Subcutaneous adipose tissue (tissue), 4 donors: ENCODE results near the gene RHOJ. TPM values are rescaled to one million over a fixed set of nuclear protein-coding genes. Genes with fewer than 3 reads are reported as not detected.

Experiments
- total RNA-seq, 4 donors: library from RNA; depleted of rRNA; stranded (reverse); fragments of >200 nt; gene quantifications; one replicate each; pipeline ENCODE4 v1.1.0, GENCODE V29; 2016
- TF ChIP-seq, protein P1 (sequence below): fragments of 450-650 bp; IDR thresholded peaks from one replicate; pipeline ENCODE4 v1.5.1; 2016; ENCODE audit warnings: low read depth, mild to moderate bottlenecking, control low read depth, antibody characterized with exemption, moderate library complexity

Gene RHOJ
- total RNA-seq, 4 donors from 2014 or later, result 5.3 to 23.2 (median 8.4) TPM

DNA sequence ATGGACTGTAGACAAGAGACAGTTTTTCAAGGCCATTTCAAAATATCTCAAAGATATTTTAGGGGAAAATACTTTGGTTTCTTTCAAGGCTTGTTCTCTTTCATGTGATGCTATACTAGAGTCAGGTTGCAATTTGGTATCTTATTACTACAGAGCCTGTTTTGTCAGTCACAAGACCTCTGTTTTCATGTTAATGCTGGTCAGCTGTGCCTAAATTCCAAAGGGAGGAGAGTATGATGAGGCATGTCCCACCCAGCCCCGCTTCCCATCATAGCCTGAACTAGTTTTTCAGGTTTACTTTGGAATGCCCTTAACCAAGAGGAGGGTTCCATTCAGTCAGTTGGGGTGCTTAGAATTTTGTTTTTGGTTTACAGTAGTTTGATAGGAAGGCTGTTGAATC is 61.9 kb downstream of the RHOJ start:
- TF ChIP-seq, protein P1, sequence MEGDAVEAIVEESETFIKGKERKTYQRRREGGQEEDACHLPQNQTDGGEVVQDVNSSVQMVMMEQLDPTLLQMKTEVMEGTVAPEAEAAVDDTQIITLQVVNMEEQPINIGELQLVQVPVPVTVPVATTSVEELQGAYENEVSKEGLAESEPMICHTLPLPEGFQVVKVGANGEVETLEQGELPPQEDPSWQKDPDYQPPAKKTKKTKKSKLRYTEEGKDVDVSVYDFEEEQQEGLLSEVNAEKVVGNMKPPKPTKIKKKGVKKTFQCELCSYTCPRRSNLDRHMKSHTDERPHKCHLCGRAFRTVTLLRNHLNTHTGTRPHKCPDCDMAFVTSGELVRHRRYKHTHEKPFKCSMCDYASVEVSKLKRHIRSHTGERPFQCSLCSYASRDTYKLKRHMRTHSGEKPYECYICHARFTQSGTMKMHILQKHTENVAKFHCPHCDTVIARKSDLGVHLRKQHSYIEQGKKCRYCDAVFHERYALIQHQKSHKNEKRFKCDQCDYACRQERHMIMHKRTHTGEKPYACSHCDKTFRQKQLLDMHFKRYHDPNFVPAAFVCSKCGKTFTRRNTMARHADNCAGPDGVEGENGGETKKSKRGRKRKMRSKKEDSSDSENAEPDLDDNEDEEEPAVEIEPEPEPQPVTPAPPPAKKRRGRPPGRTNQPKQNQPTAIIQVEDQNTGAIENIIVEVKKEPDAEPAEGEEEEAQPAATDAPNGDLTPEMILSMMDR, result no peak

DNA sequence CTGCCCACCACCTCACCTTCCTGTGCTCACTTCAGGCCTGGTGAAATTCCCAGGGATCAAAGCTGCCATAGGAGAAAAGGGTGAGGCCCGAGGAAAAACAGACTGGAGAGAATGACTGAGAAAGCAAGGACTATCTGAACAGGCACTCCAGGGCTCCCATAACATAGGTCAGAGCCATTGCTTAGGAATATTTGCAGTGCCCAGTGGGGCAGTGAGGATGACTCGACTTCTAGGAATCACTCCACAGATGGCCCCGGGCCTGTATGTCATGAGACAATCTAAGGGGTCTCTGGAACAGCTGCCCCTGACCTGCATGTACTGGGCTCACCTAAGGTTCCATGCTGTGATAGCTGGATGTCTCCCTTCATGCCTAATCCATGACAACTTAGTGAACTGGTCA is 62.9 kb downstream of the RHOJ start:
- TF ChIP-seq, protein P1, result no peak

DNA sequence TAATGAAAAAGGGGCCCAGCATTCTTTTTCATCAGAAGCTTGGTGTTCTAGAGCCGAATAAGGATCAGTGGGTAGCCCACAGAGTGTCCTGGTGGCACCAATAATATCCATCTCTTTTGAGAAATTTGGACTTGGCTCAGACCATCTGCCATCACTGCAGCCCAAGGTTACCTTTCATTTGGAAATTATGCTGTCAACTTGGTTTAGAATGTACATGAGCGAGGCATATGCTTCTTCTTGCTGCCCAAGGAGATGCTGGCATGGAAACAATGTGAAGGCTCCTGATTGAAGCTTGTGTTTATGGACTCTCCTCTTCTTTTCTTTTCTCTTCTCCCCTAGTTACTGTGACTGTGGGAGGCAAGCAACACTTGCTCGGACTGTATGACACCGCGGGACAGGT is 64.5 kb downstream of the RHOJ start:
- TF ChIP-seq, protein P1, result no peak

DNA sequence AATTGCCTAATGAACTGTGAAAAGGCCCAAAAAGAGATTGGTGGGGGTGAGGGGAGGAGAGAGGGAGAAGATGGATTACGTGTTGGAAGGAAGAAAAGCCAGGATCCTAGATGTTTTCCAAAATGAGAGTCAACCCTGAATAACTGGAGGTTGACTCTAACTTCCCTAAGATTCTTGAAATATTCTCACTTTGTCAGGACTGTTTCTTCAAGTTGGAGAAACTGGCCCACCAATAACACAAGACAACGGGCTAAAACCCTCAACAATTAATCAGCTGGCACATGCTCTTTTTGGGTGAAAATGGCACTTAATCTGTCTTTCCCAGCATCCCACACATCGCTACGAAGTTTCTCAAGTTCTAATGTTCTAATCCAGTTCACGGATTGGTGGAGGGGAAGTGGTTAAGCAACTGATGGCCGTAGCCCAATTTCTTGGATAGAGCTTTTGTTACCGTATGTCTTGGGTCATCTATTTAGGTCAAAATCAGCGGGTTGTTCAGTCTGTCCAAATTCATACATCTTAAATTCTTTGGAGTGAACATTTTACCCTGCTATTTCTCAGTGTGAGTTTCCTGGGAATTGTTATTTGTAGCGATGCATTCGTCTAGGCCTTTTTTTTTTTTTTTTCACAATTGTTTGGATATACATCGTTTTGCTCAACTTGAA is 65.5 kb downstream of the RHOJ start:
- TF ChIP-seq, protein P1, result no peak

DNA sequence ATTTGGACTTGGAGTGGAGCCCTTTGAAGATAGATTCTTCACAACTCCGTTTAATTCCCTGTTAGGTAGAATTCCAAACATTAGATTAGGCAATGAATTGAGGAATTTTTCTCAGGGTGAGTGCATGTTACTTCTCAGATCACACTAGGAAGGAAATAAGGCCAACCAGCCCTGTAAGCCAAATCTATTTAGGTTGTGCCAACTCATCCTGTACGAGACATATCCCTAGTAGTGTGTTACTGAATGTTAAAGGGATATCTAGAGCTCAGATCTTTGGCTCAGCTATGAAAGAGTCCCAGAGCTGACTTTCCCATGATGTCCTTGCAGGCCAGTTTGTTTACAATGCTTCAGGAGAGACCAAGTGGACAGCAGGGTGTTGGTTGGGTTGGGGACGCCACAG is 68.9 kb downstream of the RHOJ start:
- TF ChIP-seq, protein P1, result no peak

DNA sequence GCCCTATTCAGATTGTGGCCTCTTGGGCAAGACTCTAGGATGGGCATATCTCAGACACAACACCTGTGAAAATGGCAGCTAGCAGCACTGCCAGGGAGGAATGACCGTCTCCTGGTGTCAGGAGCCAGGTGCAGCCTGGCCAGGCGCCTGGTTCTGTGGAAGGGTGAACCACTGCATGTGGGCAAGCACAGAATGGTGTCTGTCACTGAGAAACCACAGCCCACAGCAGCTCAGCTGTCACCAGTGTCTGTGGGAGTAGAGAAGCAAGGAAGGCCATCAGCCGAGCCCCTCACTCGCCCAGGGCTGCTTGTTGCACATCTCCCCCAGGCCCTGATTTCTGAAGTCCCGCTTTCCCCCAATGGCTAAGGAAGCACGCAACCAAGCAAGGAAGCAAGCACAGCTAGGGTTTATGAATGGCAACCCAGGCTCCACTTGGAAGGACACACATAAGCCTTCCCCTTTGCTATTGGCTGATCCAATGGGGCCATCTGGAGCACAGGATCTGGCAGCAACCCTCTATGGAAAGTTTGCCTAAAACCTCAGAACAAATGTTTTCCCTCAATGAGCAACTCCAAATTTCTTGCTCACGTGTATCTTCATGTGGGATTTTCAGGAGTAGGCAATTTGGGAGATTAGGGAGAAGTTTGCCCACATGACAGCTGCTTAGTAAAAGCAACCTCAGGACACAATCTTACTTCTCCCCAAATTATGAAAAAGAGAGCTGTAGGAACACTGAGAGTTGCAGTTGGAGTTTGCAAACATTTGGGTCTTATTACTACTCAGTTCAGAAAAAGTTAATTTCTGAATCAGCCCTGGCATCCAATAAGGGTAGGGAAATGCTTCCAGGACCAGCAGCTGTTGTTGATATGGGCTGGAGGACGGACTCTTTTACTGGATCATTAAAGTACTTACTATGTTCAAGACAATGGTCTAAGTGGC is 69.7 kb downstream of the RHOJ start:
- TF ChIP-seq, protein P1, result no peak

DNA sequence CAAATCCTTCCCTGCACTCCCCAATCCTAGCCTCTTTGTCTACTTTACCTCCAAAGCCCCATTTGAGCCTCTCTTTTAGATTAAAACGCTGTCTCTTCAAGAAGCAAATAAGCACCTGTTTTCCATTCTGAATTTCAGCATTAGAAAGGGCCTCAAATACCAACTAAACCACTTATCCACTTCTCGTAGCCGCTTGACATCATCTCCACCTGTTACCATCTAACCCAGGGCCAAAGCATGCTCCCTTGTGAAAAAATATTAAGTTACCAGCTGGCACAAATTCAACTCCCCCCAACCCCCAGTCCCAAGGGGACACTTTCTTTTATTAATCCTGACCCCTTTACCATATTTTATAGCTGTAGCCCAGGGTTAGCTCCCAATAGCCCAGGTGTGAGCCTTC is 71.4 kb downstream of the RHOJ start:
- TF ChIP-seq, protein P1, result no peak
